Measurements from ENCODE around the gene AEBP1. TPM values are rescaled to one million over a fixed set of nuclear protein-coding genes. Genes with fewer than 3 reads are reported as not detected.

Gene AEBP1
- total RNA-seq, 1 donor from 2014 or later: 32.4 TPM

- no peaks in the 10 kb centered on the region for H3K27me3 ChIP-seq (ENCODE audit: control insufficient read depth in 3 of 3, insufficient read depth in 3 of 3, low read length in 3 of 3)
- H3K36me3 ChIP-seq (ENCODE audit: control insufficient read depth in 3 of 3, insufficient read depth in 3 of 3, low read length in 3 of 3): no peaks in the 10 kb centered on the region
- no peak overlapping the region for H3K4me3 ChIP-seq (ENCODE audit: low read length in 3 of 3)
- H3K27ac ChIP-seq (ENCODE audit: low read depth, low read length): no peak overlapping the region
- peaks cover 8 to 23% (median 20%) of the 10 kb centered on the region in 3 donors for H3K4me1 ChIP-seq (ENCODE audit: control insufficient read depth in 3 of 3, insufficient read depth in 3 of 3, low read length in 3 of 3)
- no peaks in the 10 kb centered on the region for H3K9me3 ChIP-seq (ENCODE audit: control insufficient read depth in 3 of 3, low read length in 3 of 3)
- no peak overlapping the region for H3K9ac ChIP-seq (ENCODE audit: low read depth in 1 of 3, low read length in 3 of 3)
Observed at GRCh38 chr7:44159824-44160630, 55.9 kb downstream of the AEBP1 start.

DNA sequence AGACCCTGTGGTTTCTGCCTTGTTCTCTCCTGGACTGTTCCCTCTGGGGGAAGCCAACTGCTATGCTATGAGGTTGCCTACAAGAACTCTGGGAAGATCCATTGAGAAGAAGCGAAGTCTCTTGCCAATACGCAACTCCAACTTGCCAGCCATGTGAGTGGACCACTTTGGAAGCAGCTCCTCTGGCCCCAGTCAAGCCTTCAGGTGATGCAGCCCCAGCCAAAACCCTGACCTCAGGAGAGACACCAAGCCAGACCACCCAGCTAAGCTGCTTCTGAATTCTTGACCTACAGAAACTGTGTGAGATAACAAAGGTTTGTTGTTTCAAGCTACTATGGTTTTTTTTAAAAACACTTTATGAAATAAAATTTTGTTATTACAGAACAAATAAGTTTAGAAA, 57.2 kb downstream of the AEBP1 start:
- Histone ChIP-seq H3K9ac (ENCODE audit: low read depth in 1 of 3, low read length in 3 of 3) (no peak overlapping the region), H3K36me3 (ENCODE audit: control insufficient read depth in 3 of 3, insufficient read depth in 3 of 3, low read length in 3 of 3) (no peaks in the 10 kb centered on the region), H3K27ac (ENCODE audit: low read depth, low read length) (no peak overlapping the region), H3K4me3 (ENCODE audit: low read length in 3 of 3) (no peak overlapping the region), H3K27me3 (ENCODE audit: control insufficient read depth in 3 of 3, insufficient read depth in 3 of 3, low read length in 3 of 3) (no peaks in the 10 kb centered on the region), H3K4me1 (ENCODE audit: control insufficient read depth in 3 of 3, insufficient read depth in 3 of 3, low read length in 3 of 3) (peaks cover 8 to 23% (median 20%) of the 10 kb centered on the region in 3 donors), H3K9me3 (ENCODE audit: control insufficient read depth in 3 of 3, low read length in 3 of 3) (no peaks in the 10 kb centered on the region)

- Histone ChIP-seq H3K4me1 (ENCODE audit: control insufficient read depth in 3 of 3, insufficient read depth in 3 of 3, low read length in 3 of 3) (peaks cover 8 to 23% (median 20%) of the 10 kb centered on the region in 3 donors), H3K4me3 (ENCODE audit: low read length in 3 of 3) (no peak overlapping the region), H3K9ac (ENCODE audit: low read depth in 1 of 3, low read length in 3 of 3) (no peak overlapping the region), H3K27ac (ENCODE audit: low read depth, low read length) (no peak overlapping the region), H3K27me3 (ENCODE audit: control insufficient read depth in 3 of 3, insufficient read depth in 3 of 3, low read length in 3 of 3) (no peaks in the 10 kb centered on the region), H3K36me3 (ENCODE audit: control insufficient read depth in 3 of 3, insufficient read depth in 3 of 3, low read length in 3 of 3) (no peaks in the 10 kb centered on the region), H3K9me3 (ENCODE audit: control insufficient read depth in 3 of 3, low read length in 3 of 3) (no peaks in the 10 kb centered on the region)
Observed at GRCh38 chr7:44162179-44162578, 58.0 kb downstream of the AEBP1 start.

GRCh38 chr7:44162785-44163395, 58.7 kb downstream of the AEBP1 start:
- Histone ChIP-seq H3K4me1 (ENCODE audit: control insufficient read depth in 3 of 3, insufficient read depth in 3 of 3, low read length in 3 of 3) (peaks cover 8 to 22% (median 20%) of the 10 kb centered on the region in 3 donors), H3K27ac (ENCODE audit: low read depth, low read length) (no peak overlapping the region), H3K36me3 (ENCODE audit: control insufficient read depth in 3 of 3, insufficient read depth in 3 of 3, low read length in 3 of 3) (no peaks in the 10 kb centered on the region), H3K4me3 (ENCODE audit: low read length in 3 of 3) (no peak overlapping the region), H3K9ac (ENCODE audit: low read depth in 1 of 3, low read length in 3 of 3) (no peak overlapping the region), H3K27me3 (ENCODE audit: control insufficient read depth in 3 of 3, insufficient read depth in 3 of 3, low read length in 3 of 3) (no peaks in the 10 kb centered on the region), H3K9me3 (ENCODE audit: control insufficient read depth in 3 of 3, low read length in 3 of 3) (no peaks in the 10 kb centered on the region)

- Histone ChIP-seq H3K27me3 (ENCODE audit: control insufficient read depth in 3 of 3, insufficient read depth in 3 of 3, low read length in 3 of 3) (no peaks in the 10 kb centered on the region), H3K9me3 (ENCODE audit: control insufficient read depth in 3 of 3, low read length in 3 of 3) (no peaks in the 10 kb centered on the region), H3K9ac (ENCODE audit: low read depth in 1 of 3, low read length in 3 of 3) (no peak overlapping the region), H3K4me1 (ENCODE audit: control insufficient read depth in 3 of 3, insufficient read depth in 3 of 3, low read length in 3 of 3) (peaks cover 8 to 16% (median 15%) of the 10 kb centered on the region in 3 donors), H3K4me3 (ENCODE audit: low read length in 3 of 3) (no peak overlapping the region), H3K36me3 (ENCODE audit: control insufficient read depth in 3 of 3, insufficient read depth in 3 of 3, low read length in 3 of 3) (no peaks in the 10 kb centered on the region), H3K27ac (ENCODE audit: low read depth, low read length) (no peak overlapping the region)
Observed at GRCh38 chr7:44163591-44163990, 59.4 kb downstream of the AEBP1 start.

Small RNA genes lying within 50 kb of the gene (small RNA-seq; reads per million reads assigned to genes)
- gene RNA5SP230: not detected

Other genes with a start within 250 kb of the AEBP1 start
- gene MRPS24, start 234.8 kb upstream of the AEBP1 start, total RNA-seq: 55.8 TPM
- 28.2 TPM for gene URGCP, start 197.7 kb upstream of the AEBP1 start, total RNA-seq
- gene UBE2D4, start 177.9 kb upstream of the AEBP1 start, total RNA-seq: 8.9 TPM
- not detected for gene SPDYE1, start 106.4 kb upstream of the AEBP1 start, total RNA-seq
- gene DBNL, start 59.6 kb upstream of the AEBP1 start, total RNA-seq: 41.2 TPM
- gene PGAM2, start 38.8 kb upstream of the AEBP1 start, total RNA-seq: 618 TPM
- gene POLM, start 21.8 kb upstream of the AEBP1 start, total RNA-seq: 12.5 TPM
- gene POLD2, start 19.2 kb downstream of the AEBP1 start, total RNA-seq: 64.7 TPM
- gene MYL7, start 37.0 kb downstream of the AEBP1 start, total RNA-seq: 21.4 TPM
- gene GCK, start 85.1 kb downstream of the AEBP1 start, total RNA-seq: 2.1 TPM
- 40.7 TPM for gene YKT6, start 96.6 kb downstream of the AEBP1 start, total RNA-seq
- 4.7 TPM for gene CAMK2B, start 221.2 kb downstream of the AEBP1 start, total RNA-seq

All from skeletal muscle tissue (tissue), 5 donors.